ENCODE results near the gene ALG12. TPM values are rescaled to one million over a fixed set of nuclear protein-coding genes. Genes with fewer than 3 reads are reported as not detected.

Gene ALG12
- total RNA-seq, 1 experiment from 2014 or later: 16.6 TPM

GRCh38 chr22:49904040-49904369 is 14.2 kb downstream of the ALG12 start:
- no peak overlapping the region for H3K9ac ChIP-seq (ENCODE audit: low read length)
- H3K9me2 ChIP-seq (ENCODE audit: insufficient read depth): no peaks in the 10 kb centered on the region
- no peak overlapping the region for H3K4me3 ChIP-seq (replicated peaks in 1 of 2; ENCODE audit: low read depth in 1 of 2, low read length in 2 of 2)
- DNase-seq (ENCODE audit: low read depth, low spot score) (no peak), ATAC-seq (no peak)
- intact Hi-C loops (cut with micrococcal nuclease): no loop called here
- ChIA-PET POLR2A (no interaction called here), RAD21 (ENCODE audit: low non-redundant PET in 1 of 2, low total read pairs in 2 of 2, uncharacterized antibody in 2 of 2, unreplicated experiment in 2 of 2) (no interaction called here), CTCF (no interaction called here)
- H2AFZ ChIP-seq (ENCODE audit: low read depth, low read length, poor library complexity, severe bottlenecking): no peak overlapping the region
- H3K4me1 ChIP-seq (ENCODE audit: control insufficient read depth in 1 of 2, insufficient read depth in 2 of 2, low read length in 2 of 2): no peaks in the 10 kb centered on the region
- H3K27ac ChIP-seq (ENCODE audit: low read depth, low read length): no peak overlapping the region
- TF ChIP-seq ZFX (IDR thresholded peaks at IDR 0.05) (no peak), CBX3 (IDR thresholded peaks at IDR 0.05; ENCODE audit: low read depth) (no peak)
- H3K4me2 ChIP-seq (ENCODE audit: low read length): no peak overlapping the region
- H3K27me3 ChIP-seq (ENCODE audit: insufficient read depth, low read length): no peaks in the 10 kb centered on the region
- H3K79me2 ChIP-seq (ENCODE audit: insufficient read depth, low read length): no peaks in the 10 kb centered on the region
- H3K36me3 ChIP-seq (ENCODE audit: control insufficient read depth in 1 of 2, insufficient read depth in 2 of 2, low read length in 2 of 2): peaks cover 3 to 14% of the 10 kb centered on the region in 2 experiments; a peak in 3 of 4 replicates
- H3K9me3 ChIP-seq (ENCODE audit: control insufficient read depth in 1 of 2, insufficient read depth in 1 of 2, low read depth in 1 of 2, low read length in 2 of 2): no peaks in the 10 kb centered on the region
- no peaks in the 10 kb centered on the region for H4K20me1 ChIP-seq (ENCODE audit: insufficient read depth)
- no TSS peak for BruUV-seq (replicated peaks)

DNA sequence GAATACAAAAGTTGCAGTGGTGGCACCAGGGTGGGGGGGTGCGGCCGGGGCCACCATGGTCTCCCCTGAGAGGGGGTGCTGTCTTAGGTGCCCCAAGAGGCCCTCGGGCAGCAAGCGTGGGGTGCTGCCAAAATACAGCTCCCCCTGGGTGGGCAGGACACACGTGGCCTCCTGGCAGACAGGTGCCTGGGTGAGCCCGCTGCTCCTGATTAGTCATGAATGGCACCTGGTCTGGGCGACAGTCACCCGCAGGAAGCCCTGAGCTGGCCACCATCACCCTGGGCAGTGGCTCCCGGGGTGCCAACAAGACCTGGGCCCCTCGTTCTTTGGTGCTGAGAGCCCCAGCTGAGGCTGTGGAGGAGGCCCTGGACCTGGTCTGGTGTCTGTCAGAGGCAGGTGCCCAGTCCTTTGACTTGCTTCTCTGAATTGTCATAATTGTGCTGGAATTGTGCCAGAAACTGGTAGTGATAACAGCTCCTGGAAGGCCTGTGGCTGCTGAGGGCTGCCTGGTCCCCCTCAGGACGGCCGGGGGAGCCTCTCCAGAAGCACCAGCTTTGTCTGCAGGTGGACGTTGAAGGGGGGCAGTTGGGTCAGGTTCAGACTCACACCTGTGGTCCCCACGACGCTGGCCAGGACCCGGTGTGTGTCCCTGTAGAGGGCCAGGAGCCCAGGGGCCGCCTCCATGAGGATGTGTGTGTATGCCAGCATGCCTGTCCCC is 14.8 kb downstream of the ALG12 start:
- Histone ChIP-seq H3K4me2 (ENCODE audit: low read length) (no peak overlapping the region), H3K9me2 (ENCODE audit: insufficient read depth) (no peaks in the 10 kb centered on the region), H3K36me3 (ENCODE audit: control insufficient read depth in 1 of 2, insufficient read depth in 2 of 2, low read length in 2 of 2) (peaks cover 3 to 14% of the 10 kb centered on the region in 2 experiments; a peak in 3 of 4 replicates), H3K27me3 (ENCODE audit: insufficient read depth, low read length) (no peaks in the 10 kb centered on the region), H3K79me2 (ENCODE audit: insufficient read depth, low read length) (no peaks in the 10 kb centered on the region), H3K9me3 (ENCODE audit: control insufficient read depth in 1 of 2, insufficient read depth in 1 of 2, low read depth in 1 of 2, low read length in 2 of 2) (no peaks in the 10 kb centered on the region), H2AFZ (ENCODE audit: low read depth, low read length, poor library complexity, severe bottlenecking) (no peak overlapping the region), H3K4me3 (replicated peaks in 1 of 2; ENCODE audit: low read depth in 1 of 2, low read length in 2 of 2) (no peak overlapping the region), H3K9ac (ENCODE audit: low read length) (no peak overlapping the region), H4K20me1 (ENCODE audit: insufficient read depth) (no peaks in the 10 kb centered on the region), H3K4me1 (ENCODE audit: control insufficient read depth in 1 of 2, insufficient read depth in 2 of 2, low read length in 2 of 2) (no peaks in the 10 kb centered on the region), H3K27ac (ENCODE audit: low read depth, low read length) (no peak overlapping the region)
- BruUV-seq (replicated peaks): no TSS peak
- DNase-seq (ENCODE audit: low read depth, low spot score) (no peak), ATAC-seq (no peak)
- CTCF ChIA-PET: no interaction called here
- intact Hi-C loops (cut with micrococcal nuclease): no loop called here
- TF ChIP-seq, protein P1, sequence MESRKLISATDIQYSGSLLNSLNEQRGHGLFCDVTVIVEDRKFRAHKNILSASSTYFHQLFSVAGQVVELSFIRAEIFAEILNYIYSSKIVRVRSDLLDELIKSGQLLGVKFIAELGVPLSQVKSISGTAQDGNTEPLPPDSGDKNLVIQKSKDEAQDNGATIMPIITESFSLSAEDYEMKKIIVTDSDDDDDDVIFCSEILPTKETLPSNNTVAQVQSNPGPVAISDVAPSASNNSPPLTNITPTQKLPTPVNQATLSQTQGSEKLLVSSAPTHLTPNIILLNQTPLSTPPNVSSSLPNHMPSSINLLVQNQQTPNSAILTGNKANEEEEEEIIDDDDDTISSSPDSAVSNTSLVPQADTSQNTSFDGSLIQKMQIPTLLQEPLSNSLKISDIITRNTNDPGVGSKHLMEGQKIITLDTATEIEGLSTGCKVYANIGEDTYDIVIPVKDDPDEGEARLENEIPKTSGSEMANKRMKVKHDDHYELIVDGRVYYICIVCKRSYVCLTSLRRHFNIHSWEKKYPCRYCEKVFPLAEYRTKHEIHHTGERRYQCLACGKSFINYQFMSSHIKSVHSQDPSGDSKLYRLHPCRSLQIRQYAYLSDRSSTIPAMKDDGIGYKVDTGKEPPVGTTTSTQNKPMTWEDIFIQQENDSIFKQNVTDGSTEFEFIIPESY (IDR thresholded peaks at IDR 0.05; ENCODE audit: extremely low read depth, insufficient replicate concordance, low read length): no peak
- TF ChIP-seq, protein P2, sequence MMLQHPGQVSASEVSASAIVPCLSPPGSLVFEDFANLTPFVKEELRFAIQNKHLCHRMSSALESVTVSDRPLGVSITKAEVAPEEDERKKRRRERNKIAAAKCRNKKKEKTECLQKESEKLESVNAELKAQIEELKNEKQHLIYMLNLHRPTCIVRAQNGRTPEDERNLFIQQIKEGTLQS (IDR thresholded peaks at IDR 0.05): no peak
- no peak for TF ChIP-seq EZH2phosphoT487 (IDR thresholded peaks at IDR 0.05; ENCODE audit: borderline replicate concordance)
- no peak for TF ChIP-seq MAX (IDR thresholded peaks at IDR 0.05)
- no peak for TF ChIP-seq ELF1 (IDR thresholded peaks at IDR 0.05; ENCODE audit: borderline replicate concordance, low read depth)
- TF ChIP-seq CTCF (IDR thresholded peaks at IDR 0.05 in 2 of 3, conservative IDR thresholded peaks at IDR 0.05 in 1 of 3; ENCODE audit: borderline replicate concordance in 1 of 3, insufficient read depth in 1 of 3, low read depth in 2 of 3, low read length in 2 of 3): no peak
- RAD21 ChIA-PET (ENCODE audit: low non-redundant PET in 1 of 2, low total read pairs in 2 of 2, uncharacterized antibody in 2 of 2, unreplicated experiment in 2 of 2): no interaction called here
- POLR2A ChIA-PET: no interaction called here
